ENCODE results near the gene CERS4. TPM values are rescaled to one million over a fixed set of nuclear protein-coding genes. Genes with fewer than 3 reads are reported as not detected.
"Not testable (repeated sequence)": the region's sequence is repeated elsewhere in the genome, so short reads cannot be mapped to it uniquely, and the experiment has no call there.

CERS4 gene
- polyA plus RNA-seq, 4 donors: 33.5 to 53.5 (median 49.1) TPM

DNA sequence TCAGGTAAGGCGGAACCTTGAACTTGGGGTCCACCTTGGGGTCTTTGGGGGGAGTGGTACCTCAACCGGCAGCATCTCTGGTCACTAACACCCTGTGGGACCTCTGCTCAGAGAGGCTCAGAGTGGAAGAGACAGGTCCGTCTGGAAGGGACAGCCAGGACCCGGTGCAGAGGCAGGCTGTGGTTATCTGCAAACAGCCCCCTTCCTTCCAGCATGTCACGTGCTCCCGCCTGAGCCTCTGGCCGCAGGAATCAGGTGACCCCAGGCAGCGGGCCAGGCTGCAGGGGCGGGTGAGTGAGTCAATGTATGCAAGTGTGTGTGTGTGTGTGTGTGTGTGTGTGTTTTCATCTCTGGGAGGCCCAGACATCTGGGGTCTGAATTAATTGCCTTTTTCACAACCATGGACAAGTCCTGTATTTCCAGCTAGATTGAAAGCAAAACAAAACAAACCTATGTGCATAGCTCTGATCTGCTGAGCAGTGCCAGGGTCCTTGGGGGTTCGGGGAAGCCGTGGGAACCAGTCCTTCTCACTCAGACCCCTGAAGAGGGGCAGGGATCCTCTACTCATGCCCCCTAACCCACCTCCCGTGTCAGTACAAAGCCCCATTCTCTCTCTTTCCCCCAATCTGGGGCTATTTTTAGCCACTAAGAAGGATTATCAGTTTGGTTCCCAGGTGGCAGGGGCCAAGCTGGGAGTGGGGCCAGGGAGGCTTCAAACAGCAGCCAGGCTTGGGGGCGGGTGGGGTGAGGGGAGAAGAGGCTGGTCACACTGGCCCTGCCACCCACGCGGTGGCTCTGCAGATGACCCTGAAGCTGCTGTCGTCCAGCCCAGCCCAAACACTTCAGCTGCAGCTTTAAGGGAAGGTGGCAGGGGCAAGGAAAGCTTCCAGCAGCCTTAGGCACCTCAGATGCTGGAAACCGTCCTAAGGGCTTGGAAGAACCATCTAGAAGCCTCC lies 31.4 kb downstream of the CERS4 start:
- peak; percentile 27 to 78 (median 64) for DNase-seq (ENCODE audit: low read depth in 4 of 4, low spot score in 2 of 4)

DNA sequence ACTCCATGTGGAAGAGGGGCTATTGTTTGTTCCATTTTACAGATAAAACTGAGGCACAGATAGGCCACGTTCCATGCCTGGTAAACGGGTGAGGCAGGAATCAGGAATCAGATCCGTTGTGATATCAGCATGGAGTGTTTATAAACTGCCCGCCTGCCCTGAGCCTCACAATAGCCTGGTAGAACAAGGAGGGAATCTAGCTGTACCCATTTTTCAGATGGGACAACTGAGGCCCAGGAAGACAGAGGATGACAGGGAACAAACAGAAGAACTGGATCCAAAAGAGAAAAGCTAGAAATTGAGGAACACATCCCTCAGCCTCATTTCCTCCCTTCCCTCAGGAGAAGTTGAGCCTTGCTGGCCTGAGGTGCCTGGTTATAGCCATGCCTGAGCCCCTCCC lies 32.5 kb downstream of the CERS4 start:
- no peak for DNase-seq (ENCODE audit: low read depth in 4 of 4, low spot score in 2 of 4)

DNA sequence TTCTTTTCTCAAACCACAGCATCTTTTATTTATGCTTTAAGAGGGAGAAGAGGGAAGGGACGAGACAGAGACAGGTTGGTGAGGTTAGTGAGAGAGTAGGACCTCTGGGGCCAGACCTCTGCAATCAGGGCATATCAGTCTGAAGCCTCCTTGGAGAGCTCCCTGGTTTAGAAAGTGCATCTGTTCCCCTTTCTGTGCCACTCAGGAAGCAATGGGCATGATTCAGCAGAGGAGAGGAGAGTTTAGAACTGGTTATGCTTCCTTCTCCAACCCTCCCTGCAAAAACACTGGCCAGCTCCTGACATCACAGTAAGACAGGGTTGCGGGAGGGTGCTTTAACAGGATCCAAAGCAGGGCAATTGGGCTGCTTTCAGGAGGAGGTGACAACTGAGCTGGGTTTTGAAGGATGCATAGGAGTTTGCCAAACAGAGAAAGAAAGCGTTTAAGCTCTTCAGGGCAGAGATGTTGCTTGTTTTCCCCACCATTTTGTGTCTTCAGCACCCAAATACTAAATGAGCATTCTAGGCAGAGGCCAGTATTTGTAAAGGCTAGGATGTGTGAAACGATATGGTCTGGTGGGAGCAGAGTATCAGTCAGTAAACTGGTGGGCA lies 33.1 kb downstream of the CERS4 start:
- DNase-seq (ENCODE audit: low read depth in 4 of 4, low spot score in 2 of 4): no peak

DNA sequence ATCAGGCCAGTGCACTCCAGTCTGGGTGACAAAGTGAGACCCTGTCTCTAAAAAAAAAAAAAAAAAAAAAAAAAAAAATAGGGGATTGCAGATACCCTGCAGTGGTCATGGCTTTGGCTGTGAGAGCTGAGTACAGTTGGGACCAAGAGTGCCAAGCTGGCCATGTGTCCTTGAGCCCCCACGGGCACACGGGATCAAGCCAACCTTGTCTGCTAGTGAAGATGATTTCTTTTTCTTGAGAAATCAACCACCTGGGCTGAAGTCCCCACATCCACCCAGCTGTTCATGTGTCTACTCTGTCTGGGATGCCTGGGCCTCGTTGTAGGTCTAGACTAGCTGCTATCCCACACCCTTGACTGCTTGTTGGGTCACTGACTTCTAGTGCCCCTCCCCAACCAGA lies 34.0 kb downstream of the CERS4 start:
- DNase-seq (ENCODE audit: low read depth in 4 of 4, low spot score in 2 of 4): no peak

DNA sequence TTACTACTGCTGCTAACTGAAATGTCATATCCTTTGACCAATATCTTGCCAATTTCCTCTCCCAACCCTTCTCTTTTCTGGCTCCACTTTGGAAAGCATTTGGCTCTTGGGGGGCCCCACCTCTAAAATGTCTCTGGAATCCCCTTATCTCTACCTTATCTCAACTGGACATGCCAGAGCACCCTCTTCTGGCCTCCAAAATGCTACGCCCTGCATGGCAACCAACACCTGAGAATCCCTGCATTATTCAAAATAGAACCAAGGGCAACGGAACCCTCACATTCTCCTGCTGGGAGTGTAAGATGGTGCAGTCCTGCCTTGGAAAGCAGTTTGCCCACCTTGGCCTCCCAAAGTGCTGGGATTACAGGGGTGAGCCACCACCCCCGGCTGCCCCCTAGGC lies 35.3 kb downstream of the CERS4 start:
- DNase-seq (ENCODE audit: low read depth in 4 of 4, low spot score in 2 of 4): no peak

DNA sequence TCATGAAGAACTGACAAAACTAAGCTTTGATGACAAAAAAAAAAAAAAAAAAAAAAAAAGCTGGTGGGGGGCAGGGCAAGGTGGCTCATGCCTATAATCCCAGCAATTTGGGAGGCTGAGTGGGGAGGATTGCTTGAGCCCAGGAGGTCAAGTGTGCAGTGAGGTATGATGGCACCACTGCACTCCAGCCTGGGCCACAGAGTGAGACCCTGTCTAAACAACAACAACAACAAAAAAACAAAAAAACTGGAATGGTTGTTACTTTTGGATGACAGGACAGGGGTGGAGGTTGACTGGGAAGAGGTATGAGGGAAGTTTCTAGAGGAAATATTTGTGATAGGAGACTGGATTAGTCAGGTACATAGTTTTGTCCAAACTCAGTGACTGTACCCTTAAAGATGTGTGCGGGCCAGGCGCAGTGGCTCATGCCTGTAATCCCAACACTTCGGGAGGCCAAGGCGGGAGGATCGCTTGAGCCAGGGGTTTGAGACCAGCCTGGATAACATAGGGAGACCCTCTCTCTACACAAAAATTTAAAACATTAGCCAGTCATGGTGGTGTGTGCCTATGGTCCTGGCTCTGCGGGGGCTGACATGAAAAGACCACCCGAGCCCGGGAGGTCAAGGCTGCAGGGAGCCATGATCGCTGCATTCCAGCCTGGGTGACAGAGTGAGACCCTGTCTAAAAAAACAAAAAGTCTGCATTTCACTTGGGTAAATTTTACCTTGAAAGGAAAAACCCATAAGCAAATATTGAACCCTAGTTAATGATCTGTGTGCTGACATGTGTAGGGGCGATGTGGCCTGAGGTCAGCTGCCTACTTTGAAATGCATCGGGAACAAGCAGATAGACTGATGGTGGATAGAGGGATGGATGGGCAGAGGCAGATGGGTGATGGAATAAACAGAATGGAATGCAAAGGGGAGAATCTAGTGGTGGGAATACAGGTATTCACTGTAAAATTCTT lies 37.0 kb downstream of the CERS4 start:
- no peak for DNase-seq (ENCODE audit: low read depth in 4 of 4, low spot score in 2 of 4)

DNA sequence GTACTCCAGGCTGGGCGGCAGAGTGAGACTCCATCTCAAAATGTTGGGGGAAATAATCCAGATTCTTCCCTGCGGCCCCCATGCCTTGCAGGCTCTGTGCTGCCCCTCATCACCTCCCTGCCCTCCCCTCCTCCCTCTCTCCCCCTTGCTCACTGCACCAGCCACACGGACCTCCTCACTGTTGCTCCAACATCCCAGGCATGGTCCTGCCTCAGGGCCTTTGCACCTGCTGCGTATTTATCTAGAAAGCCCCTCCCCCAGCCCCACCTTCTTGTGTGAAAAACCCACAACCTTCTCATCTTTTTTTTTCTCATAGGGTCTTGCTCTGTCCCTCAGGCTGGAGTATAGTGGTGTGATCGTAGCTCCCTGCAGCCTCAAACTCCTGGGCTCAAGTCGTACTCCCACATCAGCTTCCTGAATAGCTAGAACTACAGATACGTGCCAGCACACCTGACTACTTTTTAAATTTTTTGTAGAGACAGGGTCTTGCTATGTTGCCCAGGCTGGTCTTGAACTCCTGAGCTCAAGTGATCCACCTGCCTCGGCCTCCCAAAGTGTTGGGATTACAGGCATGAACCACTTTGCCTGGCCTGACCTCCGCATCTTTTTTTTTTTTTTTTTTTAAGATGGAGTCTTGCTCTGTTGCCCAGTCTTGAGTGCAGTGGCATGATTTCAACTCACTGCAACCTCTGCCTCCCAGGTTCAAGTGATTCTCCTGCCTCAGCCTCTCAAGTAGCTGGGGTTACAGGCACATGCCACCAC lies 38.1 kb downstream of the CERS4 start:
- not testable (repeated sequence) for DNase-seq (ENCODE audit: low read depth in 4 of 4, low spot score in 2 of 4)

DNA sequence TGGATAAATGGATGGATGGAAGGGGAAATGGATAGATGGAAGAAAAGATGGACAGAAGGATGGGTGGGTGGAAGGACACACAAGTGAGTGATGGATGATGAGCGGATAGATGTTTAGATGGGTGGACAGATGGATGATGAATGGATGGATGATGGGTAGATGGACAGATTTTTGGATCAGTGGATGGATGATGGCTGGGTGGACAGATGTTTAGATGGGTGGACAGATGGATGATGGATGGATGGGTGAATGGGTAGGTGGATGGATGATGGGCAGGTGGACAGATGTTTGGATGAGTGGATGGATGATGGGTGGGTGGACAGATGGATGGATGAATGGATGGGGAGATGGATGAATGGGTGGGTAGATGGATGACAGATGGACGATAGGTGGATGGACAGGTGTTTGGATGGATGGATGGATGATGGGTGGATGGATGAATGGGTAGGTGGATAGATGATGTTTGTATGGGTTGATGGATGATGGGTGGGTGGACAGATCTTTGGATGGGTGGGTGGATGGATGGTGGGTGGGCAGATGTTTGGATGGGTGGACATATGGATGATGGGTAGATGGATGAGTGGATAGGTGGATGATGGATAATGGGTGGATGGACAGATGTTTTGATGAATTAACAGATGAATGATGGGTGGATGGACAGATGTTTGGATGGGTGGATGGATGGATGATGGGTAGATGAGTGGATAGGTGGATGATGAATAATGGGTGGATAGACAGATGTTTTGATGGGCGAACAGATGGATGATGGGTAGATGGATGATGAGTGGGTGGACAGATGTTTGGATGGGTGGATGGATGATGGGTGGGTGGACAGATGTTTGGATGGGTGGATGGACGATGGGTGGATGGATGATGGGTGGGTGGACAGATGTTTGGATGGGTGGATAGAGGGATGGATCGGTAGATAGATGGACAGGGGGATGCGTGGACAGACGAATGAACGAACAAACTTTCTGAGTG lies 39.5 kb downstream of the CERS4 start:
- no peak for DNase-seq (ENCODE audit: low read depth in 4 of 4, low spot score in 2 of 4)

DNA sequence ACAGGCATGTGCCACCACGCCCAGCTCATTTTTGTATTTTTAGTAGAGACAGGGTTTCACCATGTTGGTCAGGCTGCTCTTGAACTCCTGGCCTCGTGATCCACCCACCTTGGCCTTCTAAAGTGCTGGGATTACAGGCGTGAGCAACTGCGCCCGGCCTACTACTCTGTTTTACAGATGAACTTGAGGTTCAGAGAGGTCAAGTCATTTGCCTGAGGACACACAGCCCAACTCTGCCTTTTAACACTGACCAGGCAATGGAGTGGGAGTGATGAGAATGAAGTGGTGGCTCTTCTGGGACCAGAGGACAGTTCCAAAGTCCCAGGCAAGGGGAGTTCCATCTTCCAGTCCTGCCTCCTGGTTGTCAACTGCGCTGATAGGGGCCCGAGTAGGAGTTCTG lies 41.4 kb downstream of the CERS4 start:
- DNase-seq (ENCODE audit: low read depth in 4 of 4, low spot score in 2 of 4): no peak

DNA sequence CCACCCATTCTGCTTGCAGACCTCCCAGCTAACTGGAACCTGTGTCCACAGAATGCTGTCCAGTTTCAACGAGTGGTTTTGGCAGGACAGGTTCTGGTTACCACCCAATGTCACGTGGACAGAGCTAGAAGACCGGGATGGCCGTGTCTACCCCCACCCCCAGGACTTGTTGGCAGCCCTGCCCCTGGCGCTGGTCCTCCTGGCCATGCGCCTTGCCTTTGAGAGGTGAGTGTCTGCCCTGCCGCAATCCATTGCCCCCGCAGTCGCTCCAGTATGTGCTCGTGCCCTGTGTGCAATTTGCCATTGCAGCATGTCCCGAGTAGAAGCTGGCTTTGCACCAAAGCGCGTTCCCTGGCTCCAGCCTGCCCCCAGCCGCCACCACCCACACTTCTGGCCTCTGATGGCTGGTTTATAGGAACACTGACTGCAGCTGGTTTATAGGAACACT lies 41.9 kb downstream of the CERS4 start:
- no peak for DNase-seq (ENCODE audit: low read depth in 4 of 4, low spot score in 2 of 4)

DNA sequence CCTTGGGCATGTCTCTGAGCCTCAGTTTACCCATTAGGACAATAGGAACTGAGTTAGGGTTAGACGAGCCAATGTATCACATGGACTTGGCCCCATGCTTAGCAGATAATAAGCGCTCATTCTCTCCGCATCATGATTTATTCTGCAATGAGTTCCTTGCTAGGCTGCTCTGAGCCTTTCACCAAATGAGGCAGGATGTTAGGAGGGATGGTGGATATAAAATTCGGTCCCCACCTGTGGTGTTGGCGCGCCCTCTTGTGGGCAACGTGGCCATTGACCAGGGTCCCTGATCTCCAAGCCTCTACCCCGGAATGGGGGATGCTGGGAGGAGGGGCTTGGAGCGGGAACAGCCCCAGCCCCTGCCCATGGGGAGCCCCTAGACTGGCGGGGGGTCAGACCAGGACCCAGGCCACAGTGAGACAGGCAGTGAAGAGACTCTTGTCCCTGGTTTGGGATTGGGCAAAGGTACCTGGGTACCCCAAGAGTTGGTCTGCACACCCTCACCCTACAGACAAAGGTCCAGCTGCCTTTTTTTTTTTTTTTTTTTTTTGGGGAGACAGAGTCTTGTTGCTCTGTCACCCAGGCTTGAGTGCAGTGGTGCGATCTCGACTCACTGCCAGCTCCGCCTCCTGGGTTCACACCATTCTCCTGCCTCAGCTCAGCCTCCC lies 43.9 kb downstream of the CERS4 start:
- peak in 3 of 4 donors; percentile 21 to 76 (median 62) for DNase-seq (ENCODE audit: low read depth in 4 of 4, low spot score in 2 of 4)

DNA sequence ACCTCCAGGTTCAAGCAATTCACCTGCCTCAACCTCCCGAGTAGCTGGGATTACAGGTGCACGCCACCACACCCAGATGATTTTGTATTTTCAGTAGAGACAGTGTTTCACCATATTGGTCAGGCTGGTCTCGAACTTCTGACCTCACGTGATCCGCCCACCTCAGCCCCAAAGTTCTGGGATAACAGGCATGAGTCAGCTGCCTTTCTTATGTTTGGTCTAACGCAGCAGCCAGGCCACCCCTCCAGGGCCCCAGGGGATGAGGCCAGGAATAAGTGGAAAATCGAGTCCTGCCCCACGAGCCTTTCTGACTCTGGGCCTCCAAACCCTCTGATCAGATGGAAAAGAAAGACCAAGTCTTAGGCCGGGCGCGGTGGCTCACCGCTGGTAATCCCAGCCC lies 44.5 kb downstream of the CERS4 start:
- no peak for DNase-seq (ENCODE audit: low read depth in 4 of 4, low spot score in 2 of 4)

DNA sequence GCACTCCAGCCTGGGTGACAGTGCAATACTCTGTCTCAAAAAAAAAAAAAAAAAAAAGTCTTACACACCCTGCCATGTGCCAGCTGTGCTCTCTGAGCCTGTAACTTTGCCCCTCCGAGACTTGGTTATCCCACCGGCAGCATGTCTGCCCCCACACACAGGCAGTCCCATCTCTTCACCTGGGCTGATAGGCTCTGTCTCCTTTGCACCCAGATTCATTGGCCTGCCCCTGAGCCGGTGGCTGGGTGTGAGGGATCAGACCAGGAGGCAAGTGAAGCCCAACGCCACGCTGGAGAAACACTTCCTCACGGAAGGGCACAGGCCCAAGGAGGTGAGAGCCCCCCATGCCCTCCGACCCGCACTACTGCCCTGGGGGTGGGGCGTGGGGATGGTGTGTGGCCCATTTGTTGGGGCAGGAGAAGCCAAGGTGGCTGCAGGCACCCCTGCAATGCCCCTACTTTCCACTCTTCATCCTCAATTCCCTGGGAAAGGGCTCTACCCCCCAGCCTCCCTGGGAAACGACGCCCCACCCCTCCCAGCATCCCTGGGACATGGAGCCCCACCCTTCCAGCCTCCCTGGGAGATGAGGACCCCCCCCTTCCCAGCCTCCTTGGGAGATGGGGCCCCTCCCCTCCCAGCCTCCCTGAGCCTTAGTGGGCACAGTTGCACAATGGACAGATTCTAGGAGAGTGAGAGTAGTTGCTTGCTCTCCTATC lies 45.3 kb downstream of the CERS4 start:
- DNase-seq (ENCODE audit: low read depth in 4 of 4, low spot score in 2 of 4): no peak

DNA sequence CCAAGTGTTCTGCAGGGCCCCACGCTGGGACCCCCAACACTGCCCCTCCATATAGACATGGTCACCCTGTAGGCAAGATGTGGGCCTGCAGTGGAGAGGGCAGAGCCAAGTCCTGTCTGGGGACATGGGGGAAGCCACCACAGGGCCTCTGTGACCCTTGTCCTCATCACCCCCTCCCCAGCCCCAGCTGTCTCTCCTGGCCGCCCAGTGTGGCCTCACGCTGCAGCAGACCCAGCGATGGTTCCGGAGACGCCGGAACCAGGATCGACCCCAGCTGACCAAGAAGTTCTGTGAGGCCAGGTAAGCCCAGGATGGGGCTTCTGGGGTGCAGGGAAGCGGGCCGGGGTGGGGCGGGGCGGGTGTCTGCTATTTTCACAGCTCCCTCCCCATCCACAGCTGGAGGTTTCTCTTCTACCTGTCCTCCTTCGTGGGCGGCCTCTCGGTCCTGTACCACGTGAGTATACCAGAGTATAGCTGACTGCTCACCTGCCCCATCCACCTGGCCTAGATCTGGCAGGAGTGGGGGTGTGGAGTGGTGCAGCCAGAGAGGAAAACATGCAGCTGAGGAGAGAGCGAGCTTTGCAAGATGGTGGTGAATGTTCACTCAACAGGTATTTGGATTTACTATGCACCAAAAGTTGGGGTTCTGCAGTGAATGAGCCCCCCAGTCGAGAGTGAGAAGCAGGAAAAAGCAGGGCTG lies 46.4 kb downstream of the CERS4 start:
- DNase-seq (ENCODE audit: low read depth in 4 of 4, low spot score in 2 of 4): no peak

DNA sequence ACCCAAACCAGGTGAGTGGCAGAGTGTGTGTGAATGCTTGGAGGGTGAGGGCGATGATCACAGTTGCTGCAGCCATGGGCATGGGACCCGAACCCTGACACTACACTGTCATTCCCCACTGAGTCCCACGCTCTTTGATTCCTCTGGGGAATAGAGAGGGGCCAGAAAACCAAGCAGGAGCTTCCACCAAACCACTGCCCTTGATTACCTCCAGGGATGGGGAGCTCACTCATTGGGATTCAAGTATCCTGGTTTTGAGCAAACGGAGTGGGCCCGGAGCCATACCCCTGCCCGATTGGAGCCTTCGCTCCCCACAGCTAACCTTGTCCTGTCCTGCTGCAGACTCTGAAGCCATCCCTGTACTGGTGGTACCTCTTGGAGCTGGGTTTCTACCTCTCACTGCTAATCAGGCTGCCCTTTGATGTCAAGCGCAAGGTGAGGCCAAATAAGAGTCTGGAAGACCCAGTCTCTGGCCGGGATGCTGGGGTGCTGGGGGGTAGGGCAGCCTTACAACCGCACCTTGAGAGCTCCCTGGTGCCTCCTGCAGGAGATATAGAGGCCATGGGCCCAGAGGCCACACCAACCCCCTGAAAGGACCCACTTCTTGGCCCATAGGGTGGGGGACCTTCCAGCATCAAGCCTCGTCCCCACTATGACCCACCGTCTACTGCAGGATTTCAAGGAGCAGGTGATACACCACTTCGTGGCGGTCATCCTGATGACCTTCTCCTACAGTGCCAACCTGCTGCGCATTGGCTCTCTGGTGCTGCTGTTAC lies 47.3 kb downstream of the CERS4 start:
- DNase-seq (ENCODE audit: low read depth in 4 of 4, low spot score in 2 of 4): no peak

DNA sequence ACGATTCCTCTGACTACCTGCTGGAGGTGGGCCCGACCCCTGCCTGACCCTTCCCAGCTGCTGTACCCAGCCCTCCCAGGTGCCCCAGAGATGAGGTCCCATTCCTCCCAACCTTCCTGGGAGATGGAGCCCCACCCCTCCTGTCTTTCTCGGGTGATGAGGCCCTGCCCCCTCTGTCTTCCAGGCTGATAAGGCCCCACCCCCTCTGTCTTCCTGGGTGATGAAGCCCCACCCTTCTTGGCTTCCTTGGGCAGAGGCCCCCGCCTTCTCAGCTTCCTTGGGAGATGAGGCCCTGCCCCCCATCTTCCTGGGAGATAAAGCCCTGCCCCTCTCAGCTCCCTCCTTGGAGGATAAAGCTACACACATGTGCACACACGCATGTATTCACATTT lies 47.9 kb downstream of the CERS4 start:
- DNase-seq (ENCODE audit: low read depth in 4 of 4, low spot score in 2 of 4): no peak
